Neural cell (in vitro differentiated cells): Measurements from ENCODE around the gene PRPF40B.

Experiments
- CTCF ChIP-seq: fragments of 450-650 bp; IDR thresholded peaks from 2 replicates; pipeline ENCODE4 v1.5.1; 2014; ENCODE audit warnings: antibody characterized with exemption, mild to moderate bottlenecking, moderate library complexity; ENCODE audit not compliant: poor library complexity, severe bottlenecking
- EP300 ChIP-seq: fragments of 450-650 bp; conservative IDR thresholded peaks from 2 replicates; pipeline ENCODE4 v1.6.1; 2014; ENCODE audit warnings: antibody characterized with exemption, mild to moderate bottlenecking, moderate library complexity; ENCODE audit not compliant: poor library complexity, severe bottlenecking
- EZH2 ChIP-seq: fragments of 200-600, 300-800 bp; shearing (Covaris generic), sonication (generic); IDR thresholded peaks from 2 replicates; pipeline ENCODE4 v1.6.1; 2014; ENCODE audit warnings: antibody characterized with exemption, low read length, borderline replicate concordance, mild to moderate bottlenecking; ENCODE audit not compliant: insufficient read depth, poor library complexity, severe bottlenecking
- MXI1 ChIP-seq: fragments of 450-650 bp; conservative IDR thresholded peaks from 2 replicates; pipeline ENCODE4 v1.6.1; 2014; ENCODE audit warnings: antibody characterized with exemption, mild to moderate bottlenecking; ENCODE audit not compliant: poor library complexity, severe bottlenecking
- POLR2AphosphoS5 ChIP-seq: IDR thresholded peaks from 2 replicates; pipeline ENCODE4 v1.6.1; 2012
- RAD21 ChIP-seq: fragments of 450-650 bp; conservative IDR thresholded peaks from 2 replicates; pipeline ENCODE4 v1.6.1; 2014; ENCODE audit warnings: antibody characterized with exemption, mild to moderate bottlenecking, moderate library complexity
- REST ChIP-seq: IDR thresholded peaks from 2 replicates; pipeline ENCODE4 v1.6.1; 2012; ENCODE audit warnings: borderline replicate concordance
- TAF1 ChIP-seq: IDR thresholded peaks from 2 replicates; pipeline ENCODE4 v1.6.1; 2012; ENCODE audit warnings: low read depth

GRCh38 chr12:49636574-49636973, 13.2 kb downstream of the PRPF40B start:
- TF ChIP-seq CTCF, result no peak
- no peak for TF ChIP-seq REST
- no peak for TF ChIP-seq TAF1
- no peak for TF ChIP-seq EP300
- TF ChIP-seq EZH2, result no peak
- no peak for TF ChIP-seq POLR2AphosphoS5
- TF ChIP-seq RAD21, result no peak
- TF ChIP-seq MXI1, result no peak
